Endodermal cell (in vitro differentiated cells): ENCODE measurements around the gene LRTM1. TPM values are rescaled to one million over a fixed set of nuclear protein-coding genes. Genes with fewer than 3 reads are reported as not detected.

Source experiments
- DNase-seq: peaks from one replicate; pipeline ENCODE4 v3.0.0-alpha.2; 2017
- H3K27ac ChIP-seq: 2 replicates; pipeline ENCODE4 v1.5.1; 2013; ENCODE audit warnings: mild to moderate bottlenecking, low read depth, low read length, moderate library complexity
- H3K27me3 ChIP-seq: 2 replicates; pipeline ENCODE4 v1.6.1; 2013; ENCODE audit warnings: mild to moderate bottlenecking, low read length, moderate library complexity; ENCODE audit not compliant: insufficient read depth, control insufficient read depth, poor library complexity, severe bottlenecking
- H3K36me3 ChIP-seq: 2 replicates; pipeline ENCODE4 v1.7.0; 2013; ENCODE audit warnings: mild to moderate bottlenecking, low read length, moderate library complexity; ENCODE audit not compliant: control insufficient read depth, insufficient read depth
- H3K4me1 ChIP-seq: one replicate; pipeline ENCODE4 v1.7.0; 2013; ENCODE audit warnings: low read length; ENCODE audit not compliant: control insufficient read depth, insufficient read depth
- H3K4me3 ChIP-seq: 2 replicates; pipeline ENCODE4 v1.5.1; 2013; ENCODE audit warnings: mild to moderate bottlenecking, low read length, moderate library complexity
- H3K9ac ChIP-seq: 2 replicates; pipeline ENCODE4 v1.6.1; 2013; ENCODE audit warnings: mild to moderate bottlenecking, low read length, moderate library complexity; ENCODE audit not compliant: poor library complexity, severe bottlenecking; ENCODE audit errors: extremely low read depth
- H3K9me3 ChIP-seq: 2 replicates; pipeline ENCODE4 v1.6.1; 2013; ENCODE audit warnings: mild to moderate bottlenecking, low read length, moderate library complexity; ENCODE audit not compliant: control insufficient read depth
- H3K27ac Mint-ChIP-seq: 2 replicates; pipeline ENCODE4 v1.8.0; 2020; ENCODE audit warnings: mixed read lengths
- H3K27me3 Mint-ChIP-seq: 2 replicates; pipeline ENCODE4 v1.8.0; 2021; ENCODE audit warnings: mild to moderate bottlenecking, mixed read lengths; ENCODE audit not compliant: insufficient read depth
- H3K36me3 Mint-ChIP-seq: 2 replicates; pipeline ENCODE4 v1.8.0; 2020; ENCODE audit warnings: low read depth, mixed read lengths
- H3K4me1 Mint-ChIP-seq: 2 replicates; pipeline ENCODE4 v1.8.0; 2020; ENCODE audit warnings: mixed read lengths
- H3K4me3 Mint-ChIP-seq: 2 replicates; pipeline ENCODE4 v1.8.0; 2020; ENCODE audit warnings: mild to moderate bottlenecking, moderate library complexity, mixed read lengths
- H3K9me3 Mint-ChIP-seq: 2 replicates; pipeline ENCODE4 v1.8.0; 2020; ENCODE audit warnings: mild to moderate bottlenecking, mixed read lengths
- WGBS, 2 experiments: methylation state at CpG; one replicate each; pipeline versions ENCODE4 v1.1.5 to v1.1.7; 2013; ENCODE audit warnings: missing lambda C conversion rate in 2 of 2, mixed read lengths in 1 of 2; ENCODE audit not compliant: insufficient coverage in 1 of 2, insufficient read length in 1 of 2; 5-methylcytosine and 5-hydroxymethylcytosine counted together
- total RNA-seq, 2 donors: library from RNA; stranded (reverse); fragmentation: NEBNext Ultra II Directional in 1 of 2; extraction: Animal tissue kit (Norgen Biotek cat#: 25700) in 1 of 2; gene quantifications; 2 replicates in 1 of 2; 3 replicates in 1 of 2; pipeline ENCODE4 v1.2.1, GENCODE V29; 2021
- TF ChIP-seq, protein P1 (sequence below): fragments of 200-600 bp; sonication (generic); conservative IDR thresholded peaks from 2 replicates; pipeline ENCODE4 v1.5.0; 2021; ENCODE audit warnings: antibody characterized with exemption, mild to moderate bottlenecking

The LRTM1 gene
- total RNA-seq, 2 donors from 2014 or later = not detected

DNA sequence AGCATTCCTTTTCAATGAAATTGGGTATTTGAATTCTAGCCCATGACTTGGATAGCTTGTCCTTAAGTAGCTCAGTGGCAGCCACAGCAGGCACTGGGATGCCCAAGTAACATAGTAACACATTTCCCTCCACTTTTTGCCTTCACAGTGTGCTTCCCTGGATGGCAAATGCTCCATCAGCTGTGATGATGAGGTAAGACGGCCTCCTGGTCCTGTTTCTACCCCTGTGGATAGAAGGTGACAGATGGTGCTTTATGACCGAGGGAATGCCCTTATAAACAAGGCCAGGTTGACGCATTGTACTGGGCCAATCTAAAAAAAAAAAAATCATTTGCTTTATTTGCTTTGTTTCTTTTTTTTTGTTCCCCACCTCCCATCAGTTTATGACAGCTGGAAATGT is 41.8 kb upstream of the LRTM1 start:
- H3K36me3 ChIP-seq = no peaks in the 10 kb centered on the region
- H3K27ac ChIP-seq = no peak overlapping the region
- Mint-ChIP-seq H3K4me1 (peaks cover 35% of the 10 kb centered on the region), H3K4me3 (no peak overlapping the region), H3K27ac (no peak overlapping the region), H3K9me3 (no peaks in the 10 kb centered on the region), H3K27me3 (peaks cover 5% of the 10 kb centered on the region), H3K36me3 (peaks cover 4% of the 10 kb centered on the region)
- WGBS, 2 experiments = 83 to 99% methylated on average over 2 to 3 of the region's 3 CpGs
- H3K9me3 ChIP-seq = no peaks in the 10 kb centered on the region
- H3K4me1 ChIP-seq = peaks cover 22% of the 10 kb centered on the region
- TF ChIP-seq, protein P1, sequence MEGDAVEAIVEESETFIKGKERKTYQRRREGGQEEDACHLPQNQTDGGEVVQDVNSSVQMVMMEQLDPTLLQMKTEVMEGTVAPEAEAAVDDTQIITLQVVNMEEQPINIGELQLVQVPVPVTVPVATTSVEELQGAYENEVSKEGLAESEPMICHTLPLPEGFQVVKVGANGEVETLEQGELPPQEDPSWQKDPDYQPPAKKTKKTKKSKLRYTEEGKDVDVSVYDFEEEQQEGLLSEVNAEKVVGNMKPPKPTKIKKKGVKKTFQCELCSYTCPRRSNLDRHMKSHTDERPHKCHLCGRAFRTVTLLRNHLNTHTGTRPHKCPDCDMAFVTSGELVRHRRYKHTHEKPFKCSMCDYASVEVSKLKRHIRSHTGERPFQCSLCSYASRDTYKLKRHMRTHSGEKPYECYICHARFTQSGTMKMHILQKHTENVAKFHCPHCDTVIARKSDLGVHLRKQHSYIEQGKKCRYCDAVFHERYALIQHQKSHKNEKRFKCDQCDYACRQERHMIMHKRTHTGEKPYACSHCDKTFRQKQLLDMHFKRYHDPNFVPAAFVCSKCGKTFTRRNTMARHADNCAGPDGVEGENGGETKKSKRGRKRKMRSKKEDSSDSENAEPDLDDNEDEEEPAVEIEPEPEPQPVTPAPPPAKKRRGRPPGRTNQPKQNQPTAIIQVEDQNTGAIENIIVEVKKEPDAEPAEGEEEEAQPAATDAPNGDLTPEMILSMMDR = no peak
- no peak for DNase-seq
- no peak overlapping the region for H3K4me3 ChIP-seq
- no peak overlapping the region for H3K9ac ChIP-seq
- H3K27me3 ChIP-seq = no peaks in the 10 kb centered on the region

GRCh38 chr3:54968546-54969172 is 40.8 kb upstream of the LRTM1 start:
- no peaks in the 10 kb centered on the region for H3K9me3 ChIP-seq
- H3K4me1 Mint-ChIP-seq = peaks cover 45% of the 10 kb centered on the region
- H3K4me1 ChIP-seq = peaks cover 24% of the 10 kb centered on the region
- H3K27me3 ChIP-seq = no peaks in the 10 kb centered on the region
- 49 to 55% methylated on average over 5 of the region's 5 CpGs for WGBS, 2 experiments
- H3K4me3 Mint-ChIP-seq = no peak overlapping the region
- H3K36me3 ChIP-seq = no peaks in the 10 kb centered on the region
- peak overlapping the region; percentile 57 for H3K27ac Mint-ChIP-seq
- DNase-seq = no peak
- no peak overlapping the region for H3K9ac ChIP-seq
- peaks cover 5% of the 10 kb centered on the region for H3K27me3 Mint-ChIP-seq
- H3K36me3 Mint-ChIP-seq = peaks cover 4% of the 10 kb centered on the region
- no peak overlapping the region for H3K4me3 ChIP-seq
- no peaks in the 10 kb centered on the region for H3K9me3 Mint-ChIP-seq
- TF ChIP-seq, protein P1 = no peak
- no peak overlapping the region for H3K27ac ChIP-seq

DNA sequence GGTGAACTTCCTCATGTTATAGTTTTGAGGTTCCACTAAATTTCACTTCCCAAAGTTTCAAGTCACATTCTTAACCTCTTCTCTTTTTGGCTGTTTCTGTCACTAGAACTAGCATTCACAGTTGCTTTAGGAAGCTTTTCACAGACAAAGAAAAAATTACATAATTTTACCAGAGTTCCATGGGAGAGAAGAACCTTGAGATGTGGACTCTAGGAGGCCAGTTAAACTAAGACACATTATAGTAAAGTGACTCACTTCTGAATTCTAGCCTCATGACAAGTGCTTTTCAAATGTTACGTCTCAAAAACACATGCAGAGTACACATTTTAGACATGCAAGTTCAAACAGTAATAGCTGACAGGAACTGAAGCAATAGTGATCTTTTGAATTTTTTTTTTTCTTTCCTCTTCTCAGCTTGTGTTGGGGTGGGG is 39.9 kb upstream of the LRTM1 start:
- Mint-ChIP-seq H3K9me3 (no peaks in the 10 kb centered on the region), H3K27ac (no peak overlapping the region), H3K4me1 (peaks cover 51% of the 10 kb centered on the region), H3K36me3 (peaks cover 4% of the 10 kb centered on the region), H3K4me3 (no peak overlapping the region), H3K27me3 (peaks cover 5% of the 10 kb centered on the region)
- Histone ChIP-seq H3K36me3 (no peaks in the 10 kb centered on the region), H3K4me1 (peaks cover 24% of the 10 kb centered on the region), H3K9me3 (no peaks in the 10 kb centered on the region), H3K9ac (no peak overlapping the region), H3K4me3 (no peak overlapping the region), H3K27ac (no peak overlapping the region), H3K27me3 (no peaks in the 10 kb centered on the region)
- TF ChIP-seq, protein P1 = no peak
- no peak for DNase-seq
- 93 to 100% methylated on average over 1 of the region's 1 CpG for WGBS, 2 experiments
